ENCODE measurements around the gene PAPSS2. TPM values are rescaled to one million over a fixed set of nuclear protein-coding genes. Genes with fewer than 3 reads are reported as not detected.

PAPSS2 gene
- total and polyA plus RNA-seq, 2 experiments from 2014 or later: 65.9 to 82.3 TPM

DNA sequence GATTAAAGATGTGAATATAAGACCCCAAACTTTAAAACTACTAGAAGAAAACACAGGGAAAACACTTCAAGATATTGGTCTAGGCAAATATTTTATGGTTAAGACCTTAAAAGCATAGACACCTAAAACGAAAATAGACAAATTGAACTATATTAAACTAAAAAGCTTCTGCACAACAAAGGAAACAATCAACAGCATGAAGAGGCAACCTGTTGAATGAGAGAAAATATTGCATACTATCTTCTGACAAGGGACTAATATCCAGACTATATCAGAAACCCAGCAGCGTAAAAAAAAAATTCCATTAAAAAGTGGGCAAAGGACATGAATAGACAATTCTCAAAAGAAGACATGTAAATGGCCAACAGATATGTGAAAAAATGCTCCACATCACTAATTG lies 18.6 kb downstream of the PAPSS2 start:
- Histone ChIP-seq H3K9ac (no peak overlapping the region), H3K36me3 (ENCODE audit: low read depth) (no peaks in the 10 kb centered on the region), H4K20me1 (ENCODE audit: insufficient read depth) (no peaks in the 10 kb centered on the region; the same call in 1 of the 2 replicates), H3K4me2 (ENCODE audit: unreplicated experiment) (no peak overlapping the region), H3K27ac (no peak overlapping the region), H3K4me3 (no peak overlapping the region), H3K9me2 (ENCODE audit: insufficient read depth) (no peaks in the 10 kb centered on the region), H2AFZ (no peak overlapping the region), H3K4me1 (ENCODE audit: insufficient read depth) (peaks cover 20% of the 10 kb centered on the region), H3K9me3 (ENCODE audit: low read depth) (no peaks in the 10 kb centered on the region), H3F3A (ENCODE audit: insufficient read depth) (peaks cover 12% of the 10 kb centered on the region), H3K79me2 (ENCODE audit: insufficient read depth) (peaks cover 92% of the 10 kb centered on the region), H3K27me3 (replicated peaks; ENCODE audit: insufficient read depth) (no peaks in the 10 kb centered on the region)
- no peak for DNase-seq
- WGBS, 2 experiments (ENCODE audit: low coverage in 1 of 2, low lambda C conversion rate in 2 of 2, missing lambda C conversion rate in 2 of 2): 92 to 94% methylated on average over 2 of the region's 2 CpGs
- in situ Hi-C loops (cut with MboI): no loop called here
- TF ChIP-seq EZH2phosphoT487 (IDR thresholded peaks at IDR 0.05; ENCODE audit: insufficient read depth, low read depth) (no peak), EZH2 (IDR thresholded peaks at IDR 0.05; ENCODE audit: insufficient read depth, poor library complexity, severe bottlenecking) (no peak)

DNA sequence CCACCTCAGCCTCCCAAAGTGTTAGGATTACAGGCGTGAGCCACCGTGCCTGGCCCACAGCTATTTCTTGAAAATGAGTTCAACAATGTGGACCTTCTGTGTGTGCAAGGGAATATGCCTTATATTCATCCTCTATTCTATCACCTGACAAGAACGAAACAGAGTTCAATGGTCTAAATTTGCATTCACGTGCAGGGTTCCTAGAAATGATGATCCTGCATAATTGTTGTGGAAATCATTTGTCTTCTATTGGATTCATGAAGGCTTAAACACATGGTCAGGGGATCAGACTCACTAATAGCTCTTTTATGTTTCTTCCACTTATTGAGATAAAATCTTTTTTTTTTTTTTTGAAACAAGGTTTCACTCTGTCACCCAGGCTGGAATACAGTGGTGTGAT lies 23.7 kb downstream of the PAPSS2 start:
- Histone ChIP-seq H3K4me2 (ENCODE audit: unreplicated experiment) (no peak overlapping the region), H4K20me1 (ENCODE audit: insufficient read depth) (no peaks in the 10 kb centered on the region; the same call in 1 of the 2 replicates), H3K4me3 (no peak overlapping the region), H3F3A (ENCODE audit: insufficient read depth) (no peaks in the 10 kb centered on the region), H3K36me3 (ENCODE audit: low read depth) (no peaks in the 10 kb centered on the region), H2AFZ (no peak overlapping the region), H3K9ac (no peak overlapping the region), H3K79me2 (ENCODE audit: insufficient read depth) (peaks cover 94% of the 10 kb centered on the region), H3K9me3 (ENCODE audit: low read depth) (no peaks in the 10 kb centered on the region), H3K9me2 (ENCODE audit: insufficient read depth) (no peaks in the 10 kb centered on the region), H3K27ac (no peak overlapping the region), H3K27me3 (replicated peaks; ENCODE audit: insufficient read depth) (no peaks in the 10 kb centered on the region), H3K4me1 (ENCODE audit: insufficient read depth) (no peaks in the 10 kb centered on the region)
- TF ChIP-seq EZH2phosphoT487 (IDR thresholded peaks at IDR 0.05; ENCODE audit: insufficient read depth, low read depth) (no peak), EZH2 (IDR thresholded peaks at IDR 0.05; ENCODE audit: insufficient read depth, poor library complexity, severe bottlenecking) (no peak)
- DNase-seq: no peak
- WGBS, 2 experiments (ENCODE audit: low coverage in 1 of 2, low lambda C conversion rate in 2 of 2, missing lambda C conversion rate in 2 of 2): 86 to 87% methylated on average over 4 of the region's 4 CpGs
- in situ Hi-C loops (cut with MboI): no loop called here

DNA sequence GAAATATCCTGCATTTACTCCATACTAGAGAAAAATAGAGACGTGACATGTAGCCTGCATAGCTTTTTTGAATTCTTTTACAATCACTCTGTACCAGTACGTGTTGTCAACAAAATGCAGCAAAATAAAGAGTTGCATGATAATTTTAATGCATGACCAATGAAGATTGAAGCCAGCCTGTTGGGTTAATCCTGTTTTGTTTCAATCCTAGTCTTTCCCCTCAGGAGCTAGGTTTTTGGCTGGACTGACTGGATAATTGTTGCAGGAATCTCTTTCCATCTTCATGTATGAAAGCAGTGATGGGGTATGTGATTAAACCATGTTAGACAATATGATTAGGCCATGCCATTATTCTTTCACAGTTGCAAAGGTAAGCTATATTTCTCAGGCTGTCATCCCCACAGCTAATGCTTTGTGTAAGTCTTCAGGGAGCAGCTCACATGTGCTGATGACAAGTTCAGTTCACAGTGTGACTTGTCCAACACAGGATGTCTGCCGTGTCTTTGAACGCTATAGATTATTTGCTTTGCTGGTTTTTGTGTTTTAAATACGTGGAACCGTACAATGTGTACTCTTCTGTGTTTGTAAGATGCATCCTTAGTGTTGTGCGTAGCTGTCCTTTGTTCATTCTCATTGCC lies 24.4 kb downstream of the PAPSS2 start:
- no peak for DNase-seq
- in situ Hi-C loops (cut with MboI): no loop called here
- TF ChIP-seq EZH2 (IDR thresholded peaks at IDR 0.05; ENCODE audit: insufficient read depth, poor library complexity, severe bottlenecking) (no peak), EZH2phosphoT487 (IDR thresholded peaks at IDR 0.05; ENCODE audit: insufficient read depth, low read depth) (no peak)
- Histone ChIP-seq H3K9ac (no peak overlapping the region), H4K20me1 (ENCODE audit: insufficient read depth) (no peaks in the 10 kb centered on the region; the same call in 1 of the 2 replicates), H2AFZ (no peak overlapping the region), H3K9me3 (ENCODE audit: low read depth) (no peaks in the 10 kb centered on the region), H3K27me3 (replicated peaks; ENCODE audit: insufficient read depth) (no peaks in the 10 kb centered on the region), H3K36me3 (ENCODE audit: low read depth) (no peaks in the 10 kb centered on the region), H3K4me3 (no peak overlapping the region), H3K4me1 (ENCODE audit: insufficient read depth) (no peaks in the 10 kb centered on the region), H3K79me2 (ENCODE audit: insufficient read depth) (peaks cover 94% of the 10 kb centered on the region), H3K4me2 (ENCODE audit: unreplicated experiment) (no peak overlapping the region), H3F3A (ENCODE audit: insufficient read depth) (no peaks in the 10 kb centered on the region), H3K9me2 (ENCODE audit: insufficient read depth) (no peaks in the 10 kb centered on the region), H3K27ac (no peak overlapping the region)
- 63 to 68% methylated on average over 7 of the region's 7 CpGs for WGBS, 2 experiments (ENCODE audit: low coverage in 1 of 2, low lambda C conversion rate in 2 of 2, missing lambda C conversion rate in 2 of 2)

DNA sequence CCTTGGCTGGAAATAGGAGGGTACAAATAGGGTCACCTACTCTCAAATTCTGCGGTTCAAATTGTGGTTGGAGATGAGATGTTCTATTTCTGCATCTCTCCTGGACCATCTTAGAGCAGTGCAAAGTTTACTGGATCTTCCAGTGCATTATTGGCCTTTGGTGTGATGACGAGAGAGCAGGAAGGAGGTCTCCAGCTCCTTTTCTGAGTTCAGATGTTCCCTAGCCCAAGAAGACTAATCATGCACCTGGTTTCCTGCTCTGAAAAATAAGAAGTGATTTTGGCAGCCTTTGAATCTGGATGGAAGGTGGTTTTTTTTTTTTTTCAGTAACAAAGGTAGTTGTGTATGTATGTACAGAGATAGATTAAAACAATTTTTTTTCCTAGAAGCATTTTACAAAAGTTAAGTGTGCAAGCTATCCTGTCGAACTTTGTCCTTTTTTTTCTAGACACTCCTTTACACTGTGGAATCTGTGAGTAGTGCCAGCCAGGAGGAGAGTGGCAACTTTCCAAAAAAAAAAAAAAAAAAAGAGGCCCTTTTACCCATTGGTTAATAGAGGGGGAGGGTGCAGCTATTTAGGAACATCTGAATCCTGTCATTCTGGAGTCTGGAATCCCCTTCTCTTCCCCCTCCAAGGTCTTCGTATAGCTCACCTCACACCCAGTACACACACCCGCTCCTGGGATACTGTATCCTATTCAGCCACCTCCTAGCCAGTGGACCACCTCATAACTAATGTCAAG lies 26.3 kb downstream of the PAPSS2 start:
- Histone ChIP-seq H3K27ac (no peak overlapping the region), H3K4me3 (no peak overlapping the region), H3K9ac (no peak overlapping the region), H3F3A (ENCODE audit: insufficient read depth) (no peaks in the 10 kb centered on the region), H3K27me3 (replicated peaks; ENCODE audit: insufficient read depth) (no peaks in the 10 kb centered on the region), H3K9me2 (ENCODE audit: insufficient read depth) (no peaks in the 10 kb centered on the region), H3K36me3 (ENCODE audit: low read depth) (no peaks in the 10 kb centered on the region), H2AFZ (no peak overlapping the region), H3K9me3 (ENCODE audit: low read depth) (no peaks in the 10 kb centered on the region), H3K79me2 (ENCODE audit: insufficient read depth) (peaks cover 94% of the 10 kb centered on the region), H3K4me2 (ENCODE audit: unreplicated experiment) (no peak overlapping the region), H4K20me1 (ENCODE audit: insufficient read depth) (no peaks in the 10 kb centered on the region; the same call in 1 of the 2 replicates), H3K4me1 (ENCODE audit: insufficient read depth) (peaks cover 2% of the 10 kb centered on the region; the same call in 1 of the 2 replicates)
- WGBS, 2 experiments (ENCODE audit: low coverage in 1 of 2, low lambda C conversion rate in 2 of 2, missing lambda C conversion rate in 2 of 2): 92 to 94% methylated on average over 5 of the region's 5 CpGs
- in situ Hi-C loops (cut with MboI): no loop called here
- TF ChIP-seq EZH2phosphoT487 (IDR thresholded peaks at IDR 0.05; ENCODE audit: insufficient read depth, low read depth): no peak
- TF ChIP-seq EZH2 (IDR thresholded peaks at IDR 0.05; ENCODE audit: insufficient read depth, poor library complexity, severe bottlenecking): no peak
- no peak for DNase-seq

Measured in GM23248 (cell line).